ENCODE results near the gene SRPK2. TPM values are rescaled to one million over a fixed set of nuclear protein-coding genes. Genes with fewer than 3 reads are reported as not detected.

SRPK2 gene
- total RNA-seq, 4 donors from 2014 or later = 33.0 to 47.4 (median 42.8) TPM

- Histone ChIP-seq H3K27me3 (no peaks in the 10 kb centered on the region), H3K9me3 (no peaks in the 10 kb centered on the region), H3K4me3 (no peak overlapping the region), H3K27ac (replicated peaks in 1 of 4) (no peak overlapping the region), H3K4me1 (peaks cover 0 to 9% (median 0%) of the 10 kb centered on the region in 4 donors), H3K36me3 (no peaks in the 10 kb centered on the region)
- 89% methylated on average over 3 of the region's 3 CpGs for WGBS
- intact Hi-C loops (cut with DNase I) = no loop called here
- TF ChIP-seq EP300 (IDR thresholded peaks at IDR 0.05) (no peak), POLR2A (IDR thresholded peaks at IDR 0.05; ENCODE audit: low read depth) (no peak), POLR2AphosphoS5 (IDR thresholded peaks at IDR 0.05) (no peak)
- TF ChIP-seq, protein P1, sequence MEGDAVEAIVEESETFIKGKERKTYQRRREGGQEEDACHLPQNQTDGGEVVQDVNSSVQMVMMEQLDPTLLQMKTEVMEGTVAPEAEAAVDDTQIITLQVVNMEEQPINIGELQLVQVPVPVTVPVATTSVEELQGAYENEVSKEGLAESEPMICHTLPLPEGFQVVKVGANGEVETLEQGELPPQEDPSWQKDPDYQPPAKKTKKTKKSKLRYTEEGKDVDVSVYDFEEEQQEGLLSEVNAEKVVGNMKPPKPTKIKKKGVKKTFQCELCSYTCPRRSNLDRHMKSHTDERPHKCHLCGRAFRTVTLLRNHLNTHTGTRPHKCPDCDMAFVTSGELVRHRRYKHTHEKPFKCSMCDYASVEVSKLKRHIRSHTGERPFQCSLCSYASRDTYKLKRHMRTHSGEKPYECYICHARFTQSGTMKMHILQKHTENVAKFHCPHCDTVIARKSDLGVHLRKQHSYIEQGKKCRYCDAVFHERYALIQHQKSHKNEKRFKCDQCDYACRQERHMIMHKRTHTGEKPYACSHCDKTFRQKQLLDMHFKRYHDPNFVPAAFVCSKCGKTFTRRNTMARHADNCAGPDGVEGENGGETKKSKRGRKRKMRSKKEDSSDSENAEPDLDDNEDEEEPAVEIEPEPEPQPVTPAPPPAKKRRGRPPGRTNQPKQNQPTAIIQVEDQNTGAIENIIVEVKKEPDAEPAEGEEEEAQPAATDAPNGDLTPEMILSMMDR (IDR thresholded peaks at IDR 0.05) = no peak
- DNase-seq (ENCODE audit: extremely low spot score) = no peak
Measured at GRCh38 chr7:105377903-105378302, 10.8 kb downstream of the SRPK2 start.

DNA sequence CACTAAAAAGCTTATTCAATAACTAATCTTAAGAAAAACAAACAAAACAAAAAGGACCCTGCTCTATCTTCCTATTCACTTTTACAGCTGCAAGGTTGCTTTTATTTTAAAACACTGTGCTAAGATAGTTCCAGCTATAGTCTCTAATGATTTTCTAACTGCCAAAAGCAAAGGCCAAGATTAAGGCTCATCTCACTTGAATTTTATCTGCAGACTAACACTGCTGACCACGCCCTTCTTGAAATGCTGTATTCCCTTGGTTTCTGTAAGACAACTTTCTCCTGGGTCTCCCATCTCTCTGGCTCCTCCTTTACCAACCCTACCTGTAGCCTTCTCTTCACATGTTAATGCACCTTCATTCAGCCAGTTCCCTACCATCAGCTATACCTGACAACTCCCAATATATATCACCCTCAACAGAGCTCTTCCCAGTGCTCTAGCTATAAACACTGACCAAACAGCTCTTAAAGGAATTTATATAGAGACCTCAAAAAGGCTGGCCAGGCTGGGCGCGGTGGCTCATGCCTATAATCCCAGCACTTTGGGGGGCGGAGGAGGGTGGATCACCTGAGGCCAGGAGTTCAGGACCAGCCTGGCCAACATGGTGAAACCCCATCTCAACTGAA lies 11.7 kb downstream of the SRPK2 start:
- H3K27me3 ChIP-seq = no peaks in the 10 kb centered on the region
- intact Hi-C loops (cut with DNase I) = no loop called here
- H3K27ac ChIP-seq (replicated peaks in 1 of 4) = no peak overlapping the region
- H3K4me3 ChIP-seq = no peak overlapping the region
- no peak for TF ChIP-seq POLR2A (IDR thresholded peaks at IDR 0.05; ENCODE audit: low read depth)
- TF ChIP-seq EP300 (IDR thresholded peaks at IDR 0.05) = no peak
- TF ChIP-seq, protein P1 (IDR thresholded peaks at IDR 0.05) = no peak
- TF ChIP-seq POLR2AphosphoS5 (IDR thresholded peaks at IDR 0.05) = no peak
- H3K36me3 ChIP-seq = no peaks in the 10 kb centered on the region
- no peak for DNase-seq (ENCODE audit: extremely low spot score)
- 93% methylated on average over 4 of the region's 4 CpGs for WGBS
- peaks cover 0 to 6% (median 0%) of the 10 kb centered on the region in 4 donors for H3K4me1 ChIP-seq
- no peaks in the 10 kb centered on the region for H3K9me3 ChIP-seq

GRCh38 chr7:105369944-105370343 lies 18.8 kb downstream of the SRPK2 start:
- H3K4me3 ChIP-seq = no peak overlapping the region

GRCh38 chr7:105367458-105367857 lies 21.3 kb downstream of the SRPK2 start:
- H3K27ac ChIP-seq (replicated peaks in 1 of 4) = no peak overlapping the region
- H3K27me3 ChIP-seq = no peaks in the 10 kb centered on the region
- H3K4me1 ChIP-seq = peaks cover 3 to 8% (median 6%) of the 10 kb centered on the region in 4 donors
- TF ChIP-seq, protein P1 (IDR thresholded peaks at IDR 0.05) = no peak
- TF ChIP-seq POLR2A (IDR thresholded peaks at IDR 0.05; ENCODE audit: low read depth) (no peak), POLR2AphosphoS5 (IDR thresholded peaks at IDR 0.05) (no peak), EP300 (IDR thresholded peaks at IDR 0.05) (no peak)
- DNase-seq (ENCODE audit: extremely low spot score) = no peak
- no peaks in the 10 kb centered on the region for H3K36me3 ChIP-seq
- no peaks in the 10 kb centered on the region for H3K9me3 ChIP-seq
- intact Hi-C loops (cut with DNase I) = no loop called here
- WGBS = 80% methylated on average over 2 of the region's 2 CpGs
- no peak overlapping the region for H3K4me3 ChIP-seq

More at GRCh38 chr7:105369944-105370343, 18.8 kb downstream of the SRPK2 start:
- TF ChIP-seq POLR2AphosphoS5 (IDR thresholded peaks at IDR 0.05) (no peak), EP300 (IDR thresholded peaks at IDR 0.05) (no peak), POLR2A (IDR thresholded peaks at IDR 0.05; ENCODE audit: low read depth) (no peak)
- TF ChIP-seq, protein P1 (IDR thresholded peaks at IDR 0.05) = no peak
- no peaks in the 10 kb centered on the region for H3K36me3 ChIP-seq
- peaks cover 2% of the 10 kb centered on the region in 4 donors for H3K4me1 ChIP-seq
- WGBS = 76% methylated on average over 3 of the region's 3 CpGs
- no peaks in the 10 kb centered on the region for H3K9me3 ChIP-seq
- intact Hi-C loops (cut with DNase I) = no loop called here
- H3K27me3 ChIP-seq = no peaks in the 10 kb centered on the region
- H3K27ac ChIP-seq (replicated peaks in 1 of 4) = no peak overlapping the region
- no peak for DNase-seq (ENCODE audit: extremely low spot score)
